ENCODE results near the gene NACA. TPM values are rescaled to one million over a fixed set of nuclear protein-coding genes. Genes with fewer than 3 reads are reported as not detected.

NACA gene
- total RNA-seq, 1 donor from 2014 or later = 680 TPM

- Histone ChIP-seq H2AFZ (ENCODE audit: low read depth, low read length) (no peak overlapping the region), H3K9me3 (ENCODE audit: insufficient read depth, low read depth, low read length) (no peaks in the 10 kb centered on the region), H3K4me3 (ENCODE audit: insufficient read depth, low read depth, low read length) (peak overlapping the region; percentile 98), H3K9ac (ENCODE audit: low read length) (peak overlapping the region; percentile 100), H3K27me3 (ENCODE audit: insufficient read depth, low read length) (no peaks in the 10 kb centered on the region), H3K27ac (ENCODE audit: low read depth, low read length) (peak overlapping the region; percentile 89), H3K4me2 (ENCODE audit: low read length) (peak overlapping the region; percentile 99), H3K79me2 (ENCODE audit: insufficient read depth, low read length) (peaks cover 69% of the 10 kb centered on the region), H3K4me1 (ENCODE audit: insufficient read depth, low read length) (peaks cover 24% of the 10 kb centered on the region), H4K20me1 (ENCODE audit: insufficient read depth, low read length) (peaks cover 64% of the 10 kb centered on the region), H3K36me3 (ENCODE audit: insufficient read depth, low read length) (peaks cover 31% of the 10 kb centered on the region)
- Mint-ChIP-seq H3K4me1 (ENCODE audit: low read depth, unreplicated experiment) (peaks cover 43% of the 10 kb centered on the region), H3K27me3 (ENCODE audit: low read depth, unreplicated experiment) (no peaks in the 10 kb centered on the region), H3K4me3 (ENCODE audit: unreplicated experiment) (peak overlapping the region; percentile 99), H3K27ac (ENCODE audit: unreplicated experiment) (peak overlapping the region; percentile 99), H3K9me3 (ENCODE audit: unreplicated experiment) (no peaks in the 10 kb centered on the region), H3K36me3 (ENCODE audit: low read depth, unreplicated experiment) (peaks cover 22% of the 10 kb centered on the region)
- DNase-seq (ENCODE audit: low read depth) (no peak), FAIRE-seq (no peak)
- no peak for TF ChIP-seq EZH2 (IDR thresholded peaks at IDR 0.05; ENCODE audit: insufficient read depth, low read length)
- TF ChIP-seq, protein P1, sequence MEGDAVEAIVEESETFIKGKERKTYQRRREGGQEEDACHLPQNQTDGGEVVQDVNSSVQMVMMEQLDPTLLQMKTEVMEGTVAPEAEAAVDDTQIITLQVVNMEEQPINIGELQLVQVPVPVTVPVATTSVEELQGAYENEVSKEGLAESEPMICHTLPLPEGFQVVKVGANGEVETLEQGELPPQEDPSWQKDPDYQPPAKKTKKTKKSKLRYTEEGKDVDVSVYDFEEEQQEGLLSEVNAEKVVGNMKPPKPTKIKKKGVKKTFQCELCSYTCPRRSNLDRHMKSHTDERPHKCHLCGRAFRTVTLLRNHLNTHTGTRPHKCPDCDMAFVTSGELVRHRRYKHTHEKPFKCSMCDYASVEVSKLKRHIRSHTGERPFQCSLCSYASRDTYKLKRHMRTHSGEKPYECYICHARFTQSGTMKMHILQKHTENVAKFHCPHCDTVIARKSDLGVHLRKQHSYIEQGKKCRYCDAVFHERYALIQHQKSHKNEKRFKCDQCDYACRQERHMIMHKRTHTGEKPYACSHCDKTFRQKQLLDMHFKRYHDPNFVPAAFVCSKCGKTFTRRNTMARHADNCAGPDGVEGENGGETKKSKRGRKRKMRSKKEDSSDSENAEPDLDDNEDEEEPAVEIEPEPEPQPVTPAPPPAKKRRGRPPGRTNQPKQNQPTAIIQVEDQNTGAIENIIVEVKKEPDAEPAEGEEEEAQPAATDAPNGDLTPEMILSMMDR (IDR thresholded peaks at IDR 0.05; ENCODE audit: insufficient read depth, low read depth, low read length) = no peak
Measured at GRCh38 chr12:56723352-56723751, 1.7 kb downstream of the NACA start.

DNA sequence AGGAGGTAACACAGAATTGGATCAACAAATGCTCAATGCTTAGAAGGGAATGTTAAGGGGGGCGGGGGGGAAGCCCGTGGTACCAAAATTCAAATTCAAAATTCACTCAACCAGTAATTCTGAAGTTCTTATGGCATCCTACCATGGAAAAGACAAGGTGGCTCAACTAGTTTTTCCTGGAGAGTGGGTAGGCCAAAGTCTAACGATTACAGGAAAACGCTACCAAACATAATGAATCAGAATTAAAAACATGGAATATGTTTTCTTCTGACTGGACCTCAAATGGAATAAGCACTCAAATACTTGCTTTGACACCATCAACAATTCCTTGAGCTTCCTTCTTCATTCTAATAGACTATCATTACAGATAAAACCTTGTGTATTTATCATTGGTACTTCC is 2.3 kb downstream of the NACA start:
- Histone ChIP-seq H2AFZ (ENCODE audit: low read depth, low read length) (no peak overlapping the region), H3K9me3 (ENCODE audit: insufficient read depth, low read depth, low read length) (no peaks in the 10 kb centered on the region), H3K27ac (ENCODE audit: low read depth, low read length) (no peak overlapping the region), H3K36me3 (ENCODE audit: insufficient read depth, low read length) (peaks cover 31% of the 10 kb centered on the region), H3K4me2 (ENCODE audit: low read length) (peak overlapping the region; percentile 99), H3K27me3 (ENCODE audit: insufficient read depth, low read length) (no peaks in the 10 kb centered on the region), H3K9ac (ENCODE audit: low read length) (peak overlapping the region; percentile 100), H3K79me2 (ENCODE audit: insufficient read depth, low read length) (peaks cover 73% of the 10 kb centered on the region), H3K4me1 (ENCODE audit: insufficient read depth, low read length) (peaks cover 24% of the 10 kb centered on the region), H3K4me3 (ENCODE audit: insufficient read depth, low read depth, low read length) (peak overlapping the region; percentile 98), H4K20me1 (ENCODE audit: insufficient read depth, low read length) (peaks cover 67% of the 10 kb centered on the region)
- Mint-ChIP-seq H3K27ac (ENCODE audit: unreplicated experiment) (peak overlapping the region; percentile 1), H3K4me1 (ENCODE audit: low read depth, unreplicated experiment) (peaks cover 43% of the 10 kb centered on the region), H3K27me3 (ENCODE audit: low read depth, unreplicated experiment) (no peaks in the 10 kb centered on the region), H3K9me3 (ENCODE audit: unreplicated experiment) (no peaks in the 10 kb centered on the region), H3K4me3 (ENCODE audit: unreplicated experiment) (peak overlapping the region; percentile 99), H3K36me3 (ENCODE audit: low read depth, unreplicated experiment) (peaks cover 22% of the 10 kb centered on the region)
- no peak for DNase-seq (ENCODE audit: low read depth)
- FAIRE-seq = no peak
- TF ChIP-seq, protein P1 (IDR thresholded peaks at IDR 0.05; ENCODE audit: insufficient read depth, low read depth, low read length) = no peak
- TF ChIP-seq EZH2 (IDR thresholded peaks at IDR 0.05; ENCODE audit: insufficient read depth, low read length) = no peak

DNA sequence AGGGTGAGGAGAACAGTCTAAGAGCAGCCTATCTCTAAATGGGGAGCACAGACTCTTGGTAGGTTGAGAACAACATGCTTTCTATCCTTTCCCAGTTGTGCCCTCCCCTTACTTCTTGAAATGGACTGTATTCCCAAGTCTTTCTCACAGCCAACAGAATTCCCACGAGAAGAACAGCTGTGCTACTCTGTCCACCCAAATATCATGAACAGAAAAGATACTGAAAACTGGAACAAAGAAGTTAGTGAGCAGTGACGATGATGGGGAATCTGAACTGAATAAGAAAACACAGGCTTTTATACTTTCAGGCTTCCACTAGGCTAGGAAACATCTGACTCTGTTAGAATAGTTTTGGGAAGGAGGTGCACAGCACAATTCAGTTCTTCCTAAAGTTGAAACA is 3.4 kb downstream of the NACA start:
- H3K4me1 Mint-ChIP-seq (ENCODE audit: low read depth, unreplicated experiment) = peaks cover 48% of the 10 kb centered on the region
- Histone ChIP-seq H3K9ac (ENCODE audit: low read length) (peak overlapping the region; percentile 100), H3K4me3 (ENCODE audit: insufficient read depth, low read depth, low read length) (peak overlapping the region; percentile 0), H3K79me2 (ENCODE audit: insufficient read depth, low read length) (peaks cover 81% of the 10 kb centered on the region), H3K4me1 (ENCODE audit: insufficient read depth, low read length) (peaks cover 24% of the 10 kb centered on the region), H2AFZ (ENCODE audit: low read depth, low read length) (no peak overlapping the region), H3K27ac (ENCODE audit: low read depth, low read length) (no peak overlapping the region), H3K36me3 (ENCODE audit: insufficient read depth, low read length) (peaks cover 31% of the 10 kb centered on the region), H3K9me3 (ENCODE audit: insufficient read depth, low read depth, low read length) (no peaks in the 10 kb centered on the region), H4K20me1 (ENCODE audit: insufficient read depth, low read length) (peaks cover 76% of the 10 kb centered on the region), H3K27me3 (ENCODE audit: insufficient read depth, low read length) (no peaks in the 10 kb centered on the region), H3K4me2 (ENCODE audit: low read length) (peak overlapping the region; percentile 99)
- no peaks in the 10 kb centered on the region for H3K27me3 Mint-ChIP-seq (ENCODE audit: low read depth, unreplicated experiment)
- FAIRE-seq = no peak
- TF ChIP-seq, protein P1 (IDR thresholded peaks at IDR 0.05; ENCODE audit: insufficient read depth, low read depth, low read length) = no peak
- TF ChIP-seq EZH2 (IDR thresholded peaks at IDR 0.05; ENCODE audit: insufficient read depth, low read length) = no peak
- H3K36me3 Mint-ChIP-seq (ENCODE audit: low read depth, unreplicated experiment) = peaks cover 23% of the 10 kb centered on the region
- no peak overlapping the region for H3K27ac Mint-ChIP-seq (ENCODE audit: unreplicated experiment)
- peak overlapping the region; percentile 99 for H3K4me3 Mint-ChIP-seq (ENCODE audit: unreplicated experiment)
- no peak for DNase-seq (ENCODE audit: low read depth)
- no peaks in the 10 kb centered on the region for H3K9me3 Mint-ChIP-seq (ENCODE audit: unreplicated experiment)

Data from astrocyte (in vitro differentiated cells and primary cell).